Subcutaneous abdominal adipose tissue (tissue), 5 donors: ENCODE measurements around the gene MTARC1.

Source experiments
- H3K27ac ChIP-seq: one replicate; pipeline ENCODE4 v1.7.0; 2013; ENCODE audit warnings: low read depth, mild to moderate bottlenecking, inconsistent platforms, low read length, moderate library complexity
- H3K27me3 ChIP-seq, 5 donors: one replicate each; pipeline ENCODE4 v1.7.0; 2013; ENCODE audit warnings: low read length in 5 of 5, inconsistent platforms in 1 of 5; ENCODE audit not compliant: control insufficient read depth in 5 of 5, insufficient read depth in 4 of 5
- H3K36me3 ChIP-seq, 5 donors: one replicate each; pipeline ENCODE4 v1.7.0; 2013; ENCODE audit warnings: low read length in 5 of 5; ENCODE audit not compliant: control insufficient read depth in 5 of 5, insufficient read depth in 5 of 5
- H3K4me1 ChIP-seq, 5 donors: one replicate each; pipeline ENCODE4 v1.7.0; 2013; ENCODE audit warnings: low read length in 5 of 5, mild to moderate bottlenecking in 3 of 5, moderate library complexity in 1 of 5; ENCODE audit not compliant: control insufficient read depth in 5 of 5, insufficient read depth in 5 of 5
- H3K4me3 ChIP-seq, 5 donors: one replicate each; pipeline ENCODE4 v1.7.0; 2013; ENCODE audit warnings: low read length in 5 of 5, low read depth in 1 of 5
- H3K9ac ChIP-seq, 5 donors: one replicate each; pipeline ENCODE4 v1.7.0; 2013; ENCODE audit warnings: low read length in 5 of 5, mild to moderate bottlenecking in 4 of 5, moderate library complexity in 3 of 5
- H3K9me3 ChIP-seq, 5 donors: one replicate each; pipeline ENCODE4 v1.7.0; 2013; ENCODE audit warnings: low read length in 5 of 5; ENCODE audit not compliant: control insufficient read depth in 5 of 5
- donor health status: healthy.
- donor health status: healthy.
- donor health status: healthy.
- donor health status: healthy.
- donor health status: healthy.

The MTARC1 gene

GRCh38 chr1:220785166-220786056 is 1.3 kb upstream of the MTARC1 start:
- Histone ChIP-seq H3K36me3 (peaks cover 0 to 16% (median 7%) of the 10 kb centered on the region in 5 donors), H3K4me1 (peaks cover 0 to 50% (median 45%) of the 10 kb centered on the region in 5 donors), H3K27me3 (no peaks in the 10 kb centered on the region), H3K4me3 (peak overlapping the region in 1 of 5 donors; percentile 76), H3K27ac (peak overlapping the region; percentile 88), H3K9me3 (no peaks in the 10 kb centered on the region), H3K9ac (no peak overlapping the region)

GRCh38 chr1:220786057-220786336 is 716 bp upstream of the MTARC1 start:
- peaks cover 0 to 56% (median 51%) of the 10 kb centered on the region in 5 donors for H3K4me1 ChIP-seq
- peak overlapping the region; percentile 88 for H3K27ac ChIP-seq
- H3K4me3 ChIP-seq: peak overlapping the region in 4 of 5 donors; percentile 73 to 79 (median 76)
- peaks cover 0 to 16% (median 7%) of the 10 kb centered on the region in 5 donors for H3K36me3 ChIP-seq
- H3K9me3 ChIP-seq: no peaks in the 10 kb centered on the region
- no peaks in the 10 kb centered on the region for H3K27me3 ChIP-seq
- peak overlapping the region in 2 of 5 donors; percentile 53 to 60 for H3K9ac ChIP-seq

GRCh38 chr1:220787069-220787619 is 431 bp downstream of the MTARC1 start:
- peak overlapping the region; percentile 88 for H3K27ac ChIP-seq

GRCh38 chr1:220788900-220789299 is 2.2 kb downstream of the MTARC1 start:
- H3K27ac ChIP-seq: peak overlapping the region; percentile 88
- no peaks in the 10 kb centered on the region for H3K27me3 ChIP-seq
- H3K4me1 ChIP-seq: peaks cover 5 to 81% (median 72%) of the 10 kb centered on the region in 5 donors
- no peaks in the 10 kb centered on the region for H3K9me3 ChIP-seq
- H3K4me3 ChIP-seq: peak overlapping the region in 3 of 5 donors; percentile 8 to 83 (median 33)
- peaks cover 0 to 7% (median 2%) of the 10 kb centered on the region in 5 donors for H3K36me3 ChIP-seq
- H3K9ac ChIP-seq: peak overlapping the region in 4 of 5 donors; percentile 56 to 72 (median 62)

More at GRCh38 chr1:220787069-220787619, 431 bp downstream of the MTARC1 start:
- Histone ChIP-seq H3K4me3 (peak overlapping the region; percentile 73 to 83 (median 76)), H3K9ac (peak overlapping the region; percentile 29 to 80 (median 72)), H3K27me3 (no peaks in the 10 kb centered on the region), H3K4me1 (peaks cover 5 to 68% (median 61%) of the 10 kb centered on the region in 5 donors), H3K36me3 (peaks cover 0 to 11% (median 2%) of the 10 kb centered on the region in 5 donors), H3K9me3 (no peaks in the 10 kb centered on the region)

GRCh38 chr1:220789532-220790147 is 2.9 kb downstream of the MTARC1 start:
- Histone ChIP-seq H3K4me1 (peaks cover 5 to 83% (median 74%) of the 10 kb centered on the region in 5 donors), H3K27me3 (no peaks in the 10 kb centered on the region), H3K36me3 (peaks cover 0 to 10% (median 0%) of the 10 kb centered on the region in 5 donors), H3K9me3 (no peaks in the 10 kb centered on the region), H3K27ac (peak overlapping the region; percentile 88), H3K4me3 (no peak overlapping the region), H3K9ac (no peak overlapping the region)

GRCh38 chr1:220791285-220791684 is 4.6 kb downstream of the MTARC1 start:
- no peak overlapping the region for H3K9ac ChIP-seq
- peak overlapping the region; percentile 75 for H3K27ac ChIP-seq
- peaks cover 5 to 69% (median 58%) of the 10 kb centered on the region in 5 donors for H3K4me1 ChIP-seq
- peaks cover 0 to 15% (median 1%) of the 10 kb centered on the region in 5 donors for H3K36me3 ChIP-seq
- no peaks in the 10 kb centered on the region for H3K27me3 ChIP-seq
- H3K9me3 ChIP-seq: no peaks in the 10 kb centered on the region
- H3K4me3 ChIP-seq: no peak overlapping the region

- Histone ChIP-seq H3K36me3 (peaks cover 0 to 22% (median 8%) of the 10 kb centered on the region in 5 donors), H3K27ac (peak overlapping the region; percentile 75), H3K4me3 (peak overlapping the region in 1 of 5 donors; percentile 14), H3K27me3 (no peaks in the 10 kb centered on the region), H3K4me1 (peaks cover 5 to 66% (median 53%) of the 10 kb centered on the region in 5 donors), H3K9me3 (no peaks in the 10 kb centered on the region), H3K9ac (no peak overlapping the region)
Observed at GRCh38 chr1:220791956-220792355, 5.2 kb downstream of the MTARC1 start.

- H3K9me3 ChIP-seq: no peaks in the 10 kb centered on the region
- H3K4me1 ChIP-seq: peaks cover 2 to 30% (median 22%) of the 10 kb centered on the region in 5 donors
- no peak overlapping the region for H3K27ac ChIP-seq
- H3K4me3 ChIP-seq: no peak overlapping the region
- H3K36me3 ChIP-seq: peaks cover 13 to 67% (median 54%) of the 10 kb centered on the region in 5 donors
- no peak overlapping the region for H3K9ac ChIP-seq
- no peaks in the 10 kb centered on the region for H3K27me3 ChIP-seq
Observed at GRCh38 chr1:220796530-220796929, 9.8 kb downstream of the MTARC1 start.

GRCh38 chr1:220797044-220797443 is 10.3 kb downstream of the MTARC1 start:
- Histone ChIP-seq H3K27ac (no peak overlapping the region), H3K36me3 (peaks cover 13 to 72% (median 59%) of the 10 kb centered on the region in 5 donors), H3K4me1 (peaks cover 0 to 30% (median 20%) of the 10 kb centered on the region in 5 donors), H3K9ac (no peak overlapping the region), H3K9me3 (no peaks in the 10 kb centered on the region), H3K4me3 (no peak overlapping the region), H3K27me3 (no peaks in the 10 kb centered on the region)
